B cell (primary cell): Measurements from ENCODE around the gene C3AR1. TPM values are rescaled to one million over a fixed set of nuclear protein-coding genes. Genes with fewer than 3 reads are reported as not detected.

Source experiments
- ATAC-seq: fragments of 200-7000 bp; cut with Tn5 transposase; one replicate; pipeline ENCODE4 v1.10.0; 2021; ENCODE audit warnings: low read depth, mild to moderate bottlenecking, moderate number of reproducible peaks, moderate library complexity
- CTCF ChIA-PET: fragments of 350-600 bp; sonication (Branson Sonifier 250); formaldehyde crosslinking; loops from one replicate; lab custom pipeline; 2021; ENCODE audit warnings: antibody characterized with exemption, inconsistent platforms; lab: Charles Lee
- POLR2A ChIA-PET: fragments of 350-600 bp; sonication (Branson Sonifier 250); formaldehyde crosslinking; loops from one replicate; lab custom pipeline; 2021; ENCODE audit warnings: antibody characterized with exemption; lab: Charles Lee
- DNase-seq: peaks from one replicate; pipeline ENCODE4 v3.0.0; 2013
- H2AFZ ChIP-seq: 2 replicates; pipeline ENCODE4 v1.6.1; 2012; ENCODE audit warnings: mild to moderate bottlenecking, low read depth, low read length; ENCODE audit not compliant: insufficient read depth, poor library complexity, severe bottlenecking
- H3K27ac ChIP-seq, 2 donors: 1 replicate in 1 of 2; 2 replicates in 1 of 2; pipeline ENCODE4 v1.5.1; 2012 to 2013; ENCODE audit warnings: low read length in 2 of 2, mild to moderate bottlenecking in 2 of 2, moderate library complexity in 1 of 2
- H3K27me3 ChIP-seq, 4 experiments: fragments of 200-600 bp in 1 of 4; sonication (generic) in 1 of 4; replicated peaks in 1 of 4; 1 replicate in 2 of 4; 2 replicates in 2 of 4; pipeline versions ENCODE4 v1.6.1 to v1.7.0; 2013 to 2016; ENCODE audit warnings: low read length in 3 of 4, mild to moderate bottlenecking in 2 of 4, mixed read lengths in 1 of 4, moderate library complexity in 1 of 4; ENCODE audit not compliant: insufficient read depth in 4 of 4, control insufficient read depth in 3 of 4; ENCODE audit errors: control extremely low read depth in 1 of 4
- H3K36me3 ChIP-seq, 2 experiments: replicated peaks in 1 of 2; 1 replicate in 1 of 2; 2 replicates in 1 of 2; pipeline versions ENCODE4 v1.6.1 to v1.7.1; 2013; ENCODE audit warnings: low read length in 1 of 2; ENCODE audit not compliant: insufficient read depth in 2 of 2, control insufficient read depth in 1 of 2; ENCODE audit errors: control extremely low read depth in 1 of 2, extremely low read depth in 1 of 2
- H3K4me1 ChIP-seq, 2 donors: fragments of 200-600 bp in 1 of 2; sonication (generic) in 1 of 2; 1 replicate in 1 of 2; 2 replicates in 1 of 2; pipeline versions ENCODE4 v1.5.1 to v1.6.1; 2013 to 2017; ENCODE audit warnings: low read length in 2 of 2; ENCODE audit not compliant: control insufficient read depth in 2 of 2, insufficient read depth in 2 of 2
- H3K4me2 ChIP-seq: replicated peaks from 2 replicates; pipeline ENCODE3; 2012; ENCODE audit warnings: mild to moderate bottlenecking, low read depth, low read length; ENCODE audit not compliant: poor library complexity, severe bottlenecking
- H3K4me3 ChIP-seq, 5 experiments: fragments of 200-600 bp in 1 of 5; sonication (generic) in 1 of 5; 1 replicate in 3 of 5; 2 replicates in 2 of 5; pipeline versions ENCODE4 v1.5.1 to v1.7.0; 2011 to 2016; ENCODE audit warnings: low read length in 4 of 5, mild to moderate bottlenecking in 4 of 5, low read depth in 2 of 5, control low read depth in 1 of 5, moderate library complexity in 1 of 5; ENCODE audit not compliant: insufficient read depth in 1 of 5; ENCODE audit errors: control extremely low read depth in 1 of 5, extremely low read depth in 1 of 5
- H3K79me2 ChIP-seq: fragments of 200-600 bp; sonication (generic); one replicate; pipeline ENCODE4 v1.6.0; 2016; ENCODE audit warnings: low read length; ENCODE audit not compliant: control insufficient read depth, insufficient read depth
- H3K9ac ChIP-seq: fragments of 200-600 bp; sonication (generic); 2 replicates; pipeline ENCODE4 v1.6.1; 2017; ENCODE audit warnings: mild to moderate bottlenecking, low read length, moderate library complexity
- H3K9me3 ChIP-seq, 3 donors: one replicate each; pipeline versions ENCODE4 v1.6.1 to v1.7.1; 2013; ENCODE audit warnings: low read length in 2 of 3; ENCODE audit not compliant: control insufficient read depth in 2 of 3, insufficient read depth in 1 of 3; ENCODE audit errors: control extremely low read depth in 1 of 3
- H4K20me1 ChIP-seq: 2 replicates; pipeline ENCODE4 v1.6.0; 2012; ENCODE audit warnings: mild to moderate bottlenecking, low read length; ENCODE audit not compliant: insufficient read depth, control insufficient read depth, poor library complexity, severe bottlenecking
- H3K27ac Mint-ChIP-seq: one replicate; pipeline ENCODE4 v1.8.0; 2021; ENCODE audit warnings: mixed read lengths
- H3K27me3 Mint-ChIP-seq: one replicate; pipeline ENCODE4 v1.8.0; 2021; ENCODE audit warnings: mixed read lengths
- H3K4me1 Mint-ChIP-seq: one replicate; pipeline ENCODE4 v1.8.0; 2021; ENCODE audit warnings: mixed read lengths
- H3K4me3 Mint-ChIP-seq: one replicate; pipeline ENCODE4 v1.8.0; 2021; ENCODE audit warnings: mixed read lengths
- H3K9me3 Mint-ChIP-seq: one replicate; pipeline ENCODE4 v1.8.0; 2022; ENCODE audit warnings: mixed read lengths; ENCODE audit not compliant: insufficient read depth
- CTCF ChIP-seq: fragments of 200-600 bp; IDR thresholded peaks from one replicate; pipeline ENCODE4 v1.8.0; 2022; ENCODE audit warnings: antibody characterized with exemption, mild to moderate bottlenecking
- EZH2 ChIP-seq: IDR thresholded peaks from 2 replicates; pipeline ENCODE4 v1.6.1; 2012; ENCODE audit warnings: borderline replicate concordance, low read depth, mild to moderate bottlenecking, moderate library complexity, low read length; ENCODE audit not compliant: insufficient read depth, poor library complexity, severe bottlenecking
- WGBS: methylation state at CpG from one replicate; pipeline ENCODE4 v1.1.5; 2013; ENCODE audit warnings: missing lambda C conversion rate; ENCODE audit not compliant: insufficient coverage; 5-methylcytosine and 5-hydroxymethylcytosine counted together
- intact Hi-C: fragments of 100-400 bp; cut with micrococcal nuclease; formaldehyde crosslinking; loops from one replicate; pipeline ENCODE4 v1.10.0; 2022
- polyA plus RNA-seq: library from polyadenylated mRNA; depleted of rRNA; stranded (reverse); fragments of >200 nt; gene quantifications from 2 replicates; pipeline ENCODE4 v1.2.3, GENCODE V29; 2012
- total RNA-seq, 2 donors: library from RNA; stranded (reverse); fragments of 120-200 nt in 1 of 2; gene quantifications; 1 replicate in 1 of 2; 2 replicates in 1 of 2; pipeline versions ENCODE4 v1.2.3 to v1.2.4, GENCODE V29; 2013 to 2022

C3AR1 gene
- total and polyA plus RNA-seq, 2 donors (not counting 1 experiment from before 2014, with no cell fraction given): 0.13 to 0.64 TPM

- DNase-seq (peak; percentile 53), ATAC-seq (no peak)
- H3K27me3 Mint-ChIP-seq: no peaks in the 10 kb centered on the region
- TF ChIP-seq CTCF: no peak
- no peak for TF ChIP-seq EZH2
- H3K4me2 ChIP-seq: peak overlapping the region; percentile 85
- H3K4me1 ChIP-seq: peaks cover 51 to 62% of the 10 kb centered on the region in 2 donors
- peak overlapping the region; percentile 83 for H3K27ac Mint-ChIP-seq
- H3K79me2 ChIP-seq: peaks cover 40% of the 10 kb centered on the region
- POLR2A ChIA-PET: no interaction called here
- 41% methylated on average over 4 of the region's 17 CpGs for WGBS
- H4K20me1 ChIP-seq: no peaks in the 10 kb centered on the region
- H3K27ac ChIP-seq: peak overlapping the region; percentile 60 to 86
- H3K4me3 Mint-ChIP-seq: peak overlapping the region; percentile 88
- H3K9ac ChIP-seq: peak overlapping the region; percentile 94
- no peaks in the 10 kb centered on the region for H3K9me3 ChIP-seq
- intact Hi-C loops: no loop called here
- H3K9me3 Mint-ChIP-seq: no peaks in the 10 kb centered on the region
- peak overlapping the region; percentile 22 to 97 (median 86) for H3K4me3 ChIP-seq
- CTCF ChIA-PET: interaction anchor here (1.1 to 2.8 kb wide), 3 partner anchors 11 to 100 kb away, joined by 3 to 9 read pairs (median 5); no protein-coding TSS in a partner anchor
- peaks cover 56% of the 10 kb centered on the region for H3K4me1 Mint-ChIP-seq
- H2AFZ ChIP-seq: peak overlapping the region; percentile 86
- no peaks in the 10 kb centered on the region for H3K27me3 ChIP-seq
- no peaks in the 10 kb centered on the region for H3K36me3 ChIP-seq
These were observed 32.8 kb downstream of the C3AR1 start for GRCh38 chr12:8033153-8034044.
